GM23338 (cell line): ENCODE results near the gene THRB. TPM values are rescaled to one million over a fixed set of nuclear protein-coding genes. Genes with fewer than 3 reads are reported as not detected.

Source experiments
- ATAC-seq: fragments of 200-7000 bp; cut with Tn5 transposase; 3 replicates; pipeline ENCODE4 v1.9.1; 2020
- DNase-seq: peaks from one replicate; pipeline ENCODE4 v3.0.0-alpha.2; 2015; ENCODE audit warnings: low spot score
- H2AFZ ChIP-seq: fragments of 200-600 bp; sonication (generic); 2 replicates; pipeline ENCODE4 v1.8.0; 2016; ENCODE audit warnings: antibody characterized with exemption, mild to moderate bottlenecking, moderate library complexity
- H3F3A ChIP-seq: fragments of 200-600 bp; sonication (generic); replicated peaks from 2 replicates; pipeline ENCODE4 v1.8.0; 2017; ENCODE audit warnings: antibody characterized with exemption, mixed run types, low read depth
- H3K27ac ChIP-seq: fragments of 200-600 bp; sonication (generic); 2 replicates; pipeline ENCODE4 v1.6.1; 2016; ENCODE audit warnings: low read depth
- H3K27me3 ChIP-seq: fragments of 200-600 bp; sonication (generic); 2 replicates; pipeline ENCODE4 v1.8.0; 2016; ENCODE audit warnings: mild to moderate bottlenecking, mixed run types, moderate library complexity; ENCODE audit not compliant: insufficient read depth
- H3K36me3 ChIP-seq: fragments of 200-600 bp; sonication (generic); 2 replicates; pipeline ENCODE4 v1.8.0; 2016; ENCODE audit warnings: mild to moderate bottlenecking; ENCODE audit not compliant: insufficient read depth
- H3K4me1 ChIP-seq: fragments of 200-600 bp; sonication (generic); 2 replicates; pipeline ENCODE4 v1.8.0; 2016; ENCODE audit warnings: mild to moderate bottlenecking, moderate library complexity; ENCODE audit not compliant: insufficient read depth
- H3K4me2 ChIP-seq: fragments of 200-600 bp; sonication (generic); 2 replicates; pipeline ENCODE4 v1.7.1; 2017; ENCODE audit warnings: mixed run types
- H3K4me3 ChIP-seq: fragments of 200-600 bp; sonication (generic); 2 replicates; pipeline ENCODE4 v1.6.1; 2016; ENCODE audit warnings: mixed run types
- H3K79me2 ChIP-seq: fragments of 200-600 bp; sonication (generic); replicated peaks from 2 replicates; pipeline ENCODE4 v1.8.0; 2017; ENCODE audit warnings: mild to moderate bottlenecking; ENCODE audit not compliant: insufficient read depth
- H3K9me2 ChIP-seq: fragments of 200-600 bp; sonication (generic); 2 replicates; pipeline ENCODE4 v1.8.0; 2017; ENCODE audit not compliant: insufficient read depth
- H4K20me1 ChIP-seq: fragments of 200-600 bp; sonication (generic); replicated peaks from 2 replicates; pipeline ENCODE4 v1.8.0; 2017; ENCODE audit warnings: mild to moderate bottlenecking; ENCODE audit not compliant: insufficient read depth
- H3K27ac Mint-ChIP-seq: 2 replicates; pipeline ENCODE4 v1.8.0; 2020; ENCODE audit warnings: inconsistent platforms, mild to moderate bottlenecking, moderate library complexity, mixed read lengths
- H3K27me3 Mint-ChIP-seq: 3 replicates; pipeline ENCODE4 v1.8.0; 2022; ENCODE audit warnings: low read depth, mild to moderate bottlenecking, moderate library complexity, mixed read lengths, inconsistent platforms; ENCODE audit not compliant: insufficient read depth, poor library complexity
- H3K36me3 Mint-ChIP-seq: 3 replicates; pipeline ENCODE4 v1.8.0; 2021; ENCODE audit warnings: low read depth, mild to moderate bottlenecking, inconsistent platforms, moderate library complexity, mixed read lengths
- H3K4me1 Mint-ChIP-seq: 3 replicates; pipeline ENCODE4 v1.8.0; 2020; ENCODE audit warnings: mild to moderate bottlenecking, inconsistent platforms, mixed read lengths
- H3K4me3 Mint-ChIP-seq: 3 replicates; pipeline ENCODE4 v1.8.0; 2021; ENCODE audit warnings: moderate library complexity, mild to moderate bottlenecking, inconsistent platforms, mixed read lengths
- H3K9me3 Mint-ChIP-seq: 3 replicates; pipeline ENCODE4 v1.8.0; 2020; ENCODE audit warnings: moderate library complexity, mild to moderate bottlenecking, inconsistent platforms, mixed read lengths
- EZH2 ChIP-seq: fragments of 200-600 bp; sonication (generic); IDR thresholded peaks from one replicate; pipeline ENCODE4 v1.8.0; 2017; ENCODE audit warnings: antibody characterized with exemption, mild to moderate bottlenecking, low read depth; ENCODE audit not compliant: unreplicated experiment
- JUNB ChIP-seq: IDR thresholded peaks from one replicate; pipeline ENCODE4 v1.6.1; 2016; ENCODE audit warnings: antibody characterized with exemption; ENCODE audit not compliant: unreplicated experiment
- POLR2AphosphoS5 ChIP-seq: IDR thresholded peaks from 2 replicates; pipeline ENCODE4 v1.6.1; 2016; ENCODE audit warnings: antibody characterized with exemption, low read depth
- STAT1 ChIP-seq: IDR thresholded peaks from one replicate; pipeline ENCODE4 v1.6.1; 2016; ENCODE audit warnings: antibody characterized with exemption; ENCODE audit not compliant: unreplicated experiment
- ZNF462 ChIP-seq: fragments of 250-450 bp; sonication (Bioruptor Pico); IDR thresholded peaks from 2 replicates; pipeline ENCODE4 v1.5.0; 2020; ENCODE audit warnings: mild to moderate bottlenecking, moderate library complexity
- polyA plus RNA-seq: library from polyadenylated mRNA; unstranded; fragments of >200 nt; fragmentation: Nextera tagmentation; extraction: Ambion mirVana; gene quantifications from 2 replicates; pipeline ENCODE4 v1.2.1, GENCODE V29; 2016
- total RNA-seq: library from RNA; depleted of rRNA; stranded (reverse); fragments of >200 nt; shearing (Covaris generic); gene quantifications from 2 replicates; pipeline ENCODE4 v1.2.3, GENCODE V29; 2014

THRB gene
- total and polyA plus RNA-seq, 2 experiments from 2014 or later: 1.7 to 3.2 TPM

- ATAC-seq (no peak), DNase-seq (no peak)
- no peaks in the 10 kb centered on the region for H3K9me3 Mint-ChIP-seq
- no peaks in the 10 kb centered on the region for H3K27me3 ChIP-seq
- H2AFZ ChIP-seq: no peak overlapping the region
- no peak overlapping the region for H3K4me3 Mint-ChIP-seq
- no peak overlapping the region for H3K27ac ChIP-seq
- H4K20me1 ChIP-seq: no peaks in the 10 kb centered on the region
- TF ChIP-seq ZNF462: no peak
- TF ChIP-seq EZH2: no peak
- no peak for TF ChIP-seq STAT1
- no peak for TF ChIP-seq JUNB
- no peak overlapping the region for H3K4me3 ChIP-seq
- peaks cover 3% of the 10 kb centered on the region for H3K27me3 Mint-ChIP-seq
- no peaks in the 10 kb centered on the region for H3K9me2 ChIP-seq
- no peaks in the 10 kb centered on the region for H3K36me3 ChIP-seq
- no peaks in the 10 kb centered on the region for H3K79me2 ChIP-seq
- no peaks in the 10 kb centered on the region for H3K36me3 Mint-ChIP-seq
- H3K4me1 Mint-ChIP-seq: peaks cover 4% of the 10 kb centered on the region; the same call in 1 of the 3 replicates
- H3F3A ChIP-seq: no peaks in the 10 kb centered on the region
- H3K4me1 ChIP-seq: no peaks in the 10 kb centered on the region
- H3K27ac Mint-ChIP-seq: no peak overlapping the region
- H3K4me2 ChIP-seq: no peak overlapping the region
These were observed 352.5 kb downstream of the THRB start for GRCh38 chr3:24142127-24142526.

GRCh38 chr3:24141548-24141947 lies 353.1 kb downstream of the THRB start:
- TF ChIP-seq POLR2AphosphoS5: no peak
- no peaks in the 10 kb centered on the region for H3K27me3 ChIP-seq
- H3K4me1 Mint-ChIP-seq: peaks cover 3% of the 10 kb centered on the region; the same call in 1 of the 3 replicates

More at GRCh38 chr3:24141548-24141947, 353.1 kb downstream of the THRB start:
- no peaks in the 10 kb centered on the region for H3K36me3 ChIP-seq
- H3K9me3 Mint-ChIP-seq: no peaks in the 10 kb centered on the region
- H3F3A ChIP-seq: no peaks in the 10 kb centered on the region
- DNase-seq (no peak), ATAC-seq (no peak)
- no peaks in the 10 kb centered on the region for H3K9me2 ChIP-seq
- no peak overlapping the region for H3K4me3 Mint-ChIP-seq
- H3K27ac ChIP-seq: no peak overlapping the region
- no peaks in the 10 kb centered on the region for H3K4me1 ChIP-seq
- H3K4me3 ChIP-seq: no peak overlapping the region
- no peak overlapping the region for H2AFZ ChIP-seq
- no peaks in the 10 kb centered on the region for H3K79me2 ChIP-seq
- no peaks in the 10 kb centered on the region for H4K20me1 ChIP-seq
- no peaks in the 10 kb centered on the region for H3K36me3 Mint-ChIP-seq
- no peak overlapping the region for H3K27ac Mint-ChIP-seq
- peaks cover 3% of the 10 kb centered on the region for H3K27me3 Mint-ChIP-seq
- H3K4me2 ChIP-seq: no peak overlapping the region
